ENCODE measurements around the gene NUAK2.

DNA sequence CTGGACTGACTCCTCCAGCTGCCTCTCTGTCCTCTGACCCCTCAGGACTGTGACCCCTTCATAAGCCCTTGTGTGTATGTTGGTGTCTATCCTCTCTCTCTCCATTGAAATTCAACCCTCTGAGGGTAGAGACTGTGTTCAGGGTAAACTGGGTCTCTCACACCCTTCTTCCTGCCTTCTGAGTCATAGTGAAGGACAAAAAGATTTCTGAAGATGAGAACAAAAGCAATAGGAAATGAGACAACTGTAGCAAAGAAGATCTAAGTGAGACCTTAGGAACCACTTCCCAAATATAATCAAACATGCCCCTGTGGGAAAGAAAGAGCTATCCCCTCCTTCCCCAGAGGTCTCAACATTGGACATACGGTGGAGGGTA lies 16.9 kb downstream of the NUAK2 start:
- TF ChIP-seq CTCF (IDR thresholded peaks at IDR 0.05) (no peak), POLR2A (IDR thresholded peaks at IDR 0.05) (no peak)
